Left cardiac atrium (tissue), 4 donors: ENCODE data around the gene CAMKK2. TPM values are rescaled to one million over a fixed set of nuclear protein-coding genes. Genes with fewer than 3 reads are reported as not detected.
A peak's percentile ranks its signal among the peaks of the same experiment; 100 is the strongest.
"Not testable (repeated sequence)": the region's sequence is repeated elsewhere in the genome, so short reads cannot be mapped to it uniquely, and the experiment has no call there.

ENCODE experiments used
- ATAC-seq, 2 donors: fragments of 200-7000 bp; cut with Tn5 transposase; one replicate each; pipeline ENCODE4 v1.9.1; 2020; ENCODE audit warnings: mild to moderate bottlenecking in 2 of 2, moderate library complexity in 2 of 2
- DNase-seq: peaks from one replicate; pipeline ENCODE4 v3.0.0-alpha.2; 2020
- intact Hi-C, 2 donors: fragments of 100-400 bp; cut with DNase I; formaldehyde crosslinking; loops; one replicate each; pipeline versions ENCODE4 v1.14.1 to v1.15.1; 2022 to 2023
- total RNA-seq, 2 donors: library from RNA; stranded (reverse); fragmentation: NEBNext Ultra II Directional; extraction: Animal tissue kit (Norgen Biotek cat#: 25700); gene quantifications; one replicate each; pipeline ENCODE4 v1.2.1, GENCODE V29; 2021
- donor health status: DM: no; HTN: yes; CAD: no.
- donor health status: DM: no; HTN: yes; CAD: no; lungs with severe emphysema.
- donor health status: DM: yes; HTN: yes; CAD: no.
- donor health status: Dilated cardiomyopathy.

Gene CAMKK2
- total RNA-seq, 2 donors from 2014 or later: 22.0 to 23.1 TPM

- ATAC-seq: peak in 1 of 2 donors; percentile 14
- no peak for DNase-seq
- intact Hi-C loops: no loop called here
Observed at GRCh38 chr12:121214166-121214777, 82.2 kb downstream of the CAMKK2 start.

DNA sequence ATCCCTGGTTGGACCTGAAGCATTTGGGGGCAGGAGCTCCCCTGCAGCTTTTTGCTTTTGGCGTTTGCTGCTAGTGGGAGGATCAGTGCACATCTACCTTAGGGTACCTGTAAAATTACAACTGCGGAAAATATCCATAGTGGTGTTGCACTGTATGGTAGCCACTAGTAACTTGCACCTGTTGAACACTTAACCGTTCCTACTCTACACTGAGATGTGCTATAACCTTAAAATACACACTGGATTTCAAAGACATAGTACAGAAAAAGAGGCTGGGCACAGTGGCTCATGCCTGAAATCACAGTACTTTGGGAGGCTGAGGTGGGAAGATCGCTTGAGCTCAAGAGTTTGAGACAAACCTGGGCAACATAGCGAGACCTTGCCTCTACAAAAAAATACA is 83.6 kb downstream of the CAMKK2 start:
- intact Hi-C loops: no loop called here
- DNase-seq: no peak
- no peak for ATAC-seq

GRCh38 chr12:121209624-121210572 is 86.6 kb downstream of the CAMKK2 start, which contains the start of gene P2RX4:
Gene P2RX4, plus strand, starts transcription at chr12:121210129. Its CDS starts 36 bp downstream, at chr12:121210165.
- intact Hi-C loops: no loop called here
- ATAC-seq (peak; percentile 91 to 94), DNase-seq (peak; percentile 85)

- DNase-seq (no peak), ATAC-seq (no peak)
- intact Hi-C loops: no loop called here
Observed at GRCh38 chr12:121209221-121209620, 87.3 kb downstream of the CAMKK2 start.

- intact Hi-C loops, ATAC-seq, DNase-seq: not testable (repeated sequence)
Observed at GRCh38 chr12:121208571-121208970, 87.9 kb downstream of the CAMKK2 start.

- intact Hi-C loops: no loop called here
- ATAC-seq (no peak), DNase-seq (no peak)
Observed at GRCh38 chr12:121205491-121205890, 91.0 kb downstream of the CAMKK2 start.

DNA sequence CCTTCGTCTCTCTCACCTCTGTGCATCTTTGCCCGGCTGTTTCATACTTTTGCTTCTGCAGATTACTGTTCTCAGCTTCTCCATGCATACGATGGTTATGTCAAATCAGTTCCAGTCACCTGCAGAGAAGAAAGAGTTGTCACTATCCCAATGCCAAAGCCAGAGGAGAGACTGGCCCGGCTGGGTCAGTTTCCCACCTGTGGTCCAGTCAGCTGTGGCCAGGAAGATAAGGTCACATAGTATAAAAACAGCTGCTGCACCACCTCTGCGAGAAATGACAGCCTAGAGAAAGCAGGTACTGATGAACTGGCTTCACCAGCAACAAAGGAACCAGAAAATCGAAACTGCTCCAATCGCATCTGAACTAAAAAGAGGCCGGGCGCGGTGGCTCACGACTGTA is 93.0 kb downstream of the CAMKK2 start:
- ATAC-seq (no peak), DNase-seq (no peak)
- intact Hi-C loops: no loop called here

- intact Hi-C loops: no loop called here
- ATAC-seq (no peak), DNase-seq (no peak)
Observed at GRCh38 chr12:121202407-121203355, 93.8 kb downstream of the CAMKK2 start.

DNA sequence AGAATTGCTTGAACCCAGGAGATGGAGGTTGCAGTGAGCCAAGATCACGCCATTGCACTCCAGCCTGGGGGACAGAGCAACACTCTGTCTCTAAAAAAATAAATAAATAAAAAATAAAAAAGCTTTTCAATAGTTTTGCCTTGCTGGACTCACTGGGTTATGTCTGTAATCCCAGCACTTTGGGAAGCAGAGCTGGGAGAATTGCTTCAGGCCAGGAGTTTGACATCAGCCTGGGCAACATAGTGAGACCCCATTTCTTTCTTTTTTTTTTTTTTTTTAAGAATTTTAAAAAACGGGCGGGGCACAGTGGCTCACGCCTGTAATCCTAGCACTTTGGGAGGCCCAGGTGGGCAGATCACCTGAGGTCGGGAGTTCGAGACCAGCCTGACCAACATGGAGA is 95.4 kb downstream of the CAMKK2 start:
- intact Hi-C loops, DNase-seq, ATAC-seq: not testable (repeated sequence)

- ATAC-seq: no peak
- no peak for DNase-seq
- intact Hi-C loops: no loop called here
Observed at GRCh38 chr12:121198949-121199348, 97.6 kb downstream of the CAMKK2 start.

GRCh38 chr12:121196902-121197301 is 99.6 kb downstream of the CAMKK2 start:
- peak; percentile 38 to 68 for ATAC-seq
- intact Hi-C loops: no loop called here
- no peak for DNase-seq

DNA sequence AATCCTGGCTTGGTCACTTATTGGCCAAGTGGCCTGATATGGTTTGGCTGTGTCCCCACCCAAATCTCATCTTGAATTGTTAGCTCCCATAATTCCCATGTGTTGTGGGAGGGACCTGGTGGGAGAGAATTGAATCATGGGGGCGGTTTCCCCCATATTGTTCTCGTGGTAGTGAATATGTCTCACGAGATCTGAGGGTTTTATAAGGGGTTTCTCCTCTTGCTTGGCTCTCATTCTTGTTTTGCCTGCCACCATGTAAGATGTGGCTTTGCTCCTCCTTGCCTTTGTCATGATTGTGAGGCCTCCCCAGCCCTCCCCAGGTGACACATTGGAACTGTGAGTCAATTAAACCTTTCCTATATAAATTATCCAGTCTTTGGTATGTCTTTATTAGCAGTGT is 105.4 kb downstream of the CAMKK2 start:
- intact Hi-C loops: no loop called here
- no peak for ATAC-seq

GRCh38 chr12:121190523-121191031 is 105.9 kb downstream of the CAMKK2 start:
- ATAC-seq (peak; percentile 41 to 84), DNase-seq (no peak)
- intact Hi-C loops: no loop called here

More for the DNA sequence above, 105.4 kb downstream of the CAMKK2 start:
- no peak for DNase-seq

DNA sequence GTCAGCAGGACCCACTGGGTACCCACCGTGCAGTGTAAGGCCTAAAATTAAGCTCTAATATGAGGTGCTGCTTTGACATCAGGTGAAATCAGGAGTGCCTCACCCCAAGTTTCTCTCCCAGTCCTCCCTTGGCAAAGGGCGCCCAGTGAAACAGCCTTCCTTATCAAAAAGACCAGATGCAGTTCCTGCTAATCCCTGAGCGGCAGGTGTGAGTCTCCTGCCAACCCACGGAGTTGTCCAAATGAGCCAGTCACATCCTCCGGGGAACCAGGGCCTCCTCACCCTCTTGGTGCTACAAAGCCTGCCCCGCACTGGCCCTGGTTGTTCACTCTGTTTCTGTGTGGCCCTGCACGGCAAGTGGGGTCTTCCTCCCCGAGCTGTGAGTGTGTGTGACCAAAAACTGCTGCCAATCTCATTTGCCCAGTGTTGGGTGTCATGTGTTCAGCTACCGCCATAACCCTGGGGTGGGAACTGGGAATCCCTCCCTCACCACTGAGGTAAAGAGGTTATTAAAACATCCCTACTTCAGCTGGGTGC is 106.8 kb downstream of the CAMKK2 start:
- no peak for ATAC-seq
- intact Hi-C loops: no loop called here
- DNase-seq: no peak

- DNase-seq (no peak), ATAC-seq (no peak)
- intact Hi-C loops: no loop called here
Observed at GRCh38 chr12:121189131-121189530, 107.4 kb downstream of the CAMKK2 start.

GRCh38 chr12:121188227-121188626 is 108.3 kb downstream of the CAMKK2 start:
- ATAC-seq (no peak), DNase-seq (no peak)
- intact Hi-C loops: no loop called here
